Heart left ventricle (tissue), 16 donors: Measurements from ENCODE around the gene TMEM174. TPM values are rescaled to one million over a fixed set of nuclear protein-coding genes. Genes with fewer than 3 reads are reported as not detected.
"Not testable (repeated sequence)": the region's sequence is repeated elsewhere in the genome, so short reads cannot be mapped to it uniquely, and the experiment has no call there.

Experiments
- ATAC-seq, 4 donors: fragments of 200-7000 bp; cut with Tn5 transposase; one replicate each; pipeline ENCODE4 v1.9.1; 2020 to 2022; ENCODE audit warnings: moderate library complexity in 4 of 4, mild to moderate bottlenecking in 3 of 4, moderate number of reproducible peaks in 1 of 4
- DNase-seq, 5 donors: peaks; one replicate each; pipeline ENCODE4 v3.0.0-alpha.2; 2020
- H3K27ac ChIP-seq, 12 donors: fragments of 200-600 bp; sonication (generic) in 4 of 12; one replicate each; pipeline versions ENCODE4 v1.5.0 to v1.8.0; 2016 to 2022; ENCODE audit warnings: mild to moderate bottlenecking in 2 of 12
- H3K27me3 ChIP-seq, 9 donors: fragments of 200-600 bp; sonication (generic) in 2 of 9; one replicate each; pipeline versions ENCODE4 v1.5.1 to v1.8.0; 2016 to 2022; ENCODE audit warnings: mild to moderate bottlenecking in 3 of 9
- H3K36me3 ChIP-seq, 9 donors: fragments of 200-600 bp; sonication (generic) in 2 of 9; one replicate each; pipeline versions ENCODE4 v1.5.0 to v1.8.0; 2018 to 2022; ENCODE audit warnings: mild to moderate bottlenecking in 2 of 9
- H3K4me1 ChIP-seq, 12 donors: fragments of 200-600 bp; sonication (generic) in 4 of 12; one replicate each; pipeline versions ENCODE4 v1.5.0 to v1.8.0; 2016 to 2022; ENCODE audit warnings: mild to moderate bottlenecking in 3 of 12
- H3K4me3 ChIP-seq, 12 donors: fragments of 200-600 bp; sonication (generic) in 4 of 12; one replicate each; pipeline versions ENCODE4 v1.5.0 to v1.8.0; 2017 to 2022; ENCODE audit warnings: mild to moderate bottlenecking in 9 of 12, moderate library complexity in 4 of 12
- H3K9me3 ChIP-seq, 12 donors: fragments of 200-600 bp; sonication (generic) in 4 of 12; one replicate each; pipeline versions ENCODE4 v1.5.0 to v1.8.0; 2016 to 2022; ENCODE audit warnings: mild to moderate bottlenecking in 1 of 12
- POLR2A ChIP-seq, 2 donors: fragments of 450-650 bp; IDR thresholded peaks; one replicate each; pipeline ENCODE4 v1.6.1; 2017; ENCODE audit warnings: antibody characterized with exemption in 2 of 2, mild to moderate bottlenecking in 2 of 2, moderate library complexity in 2 of 2
- WGBS, 4 donors: extraction: QIAGEN DNeasy Blood & Tissue Kit in 2 of 4; methylation state at CpG; one replicate each; pipeline versions ENCODE4 v1.1.5 to v1.1.7; 2013 to 2018; 5-methylcytosine and 5-hydroxymethylcytosine counted together
- intact Hi-C, 10 donors: fragments of 100-400 bp; cut with DNase I; formaldehyde crosslinking; loops; one replicate each; pipeline versions ENCODE4 v1.11.1 to v1.14.2; 2022
- polyA plus RNA-seq, 2 donors: library from polyadenylated mRNA; stranded (reverse); fragments of 200-250 nt; gene quantifications; one replicate each; pipeline ENCODE4 v1.2.3, GENCODE V29; 2013
- total RNA-seq, 9 donors: library from RNA; depleted of rRNA in 2 of 9; stranded (reverse); fragments of >200 nt in 2 of 9; fragmentation: NEBNext Ultra II Directional in 3 of 9; extraction: Animal tissue kit (Norgen Biotek cat#: 25700) in 3 of 9; gene quantifications; one replicate each; pipeline versions ENCODE4 v1.1.0 to v1.2.4, GENCODE V29; 2016 to 2023
- TF ChIP-seq, protein P1 (sequence below), 12 donors: fragments of 200-600 bp; sonication (generic) in 4 of 12; IDR thresholded peaks; one replicate each; pipeline versions ENCODE4 v1.5.0 to v1.8.0; 2018 to 2022; ENCODE audit warnings: antibody characterized with exemption in 12 of 12, mild to moderate bottlenecking in 5 of 12
- donor health status: ischemic (EF 13 %, LVEDD 7.1; RV severe dilation, severe dysfunction).
- donor health status: healthy with polysubstance abuse.
- donor health status: DM: no; HTN: yes; CAD: no.
- donor health status: DM: no; HTN: no; CAD: no.
- donor health status: ischemic (EF 25% LVEDD 6.9; RV normal size, moderate dysfunction).
- donor health status: ischemic (EF 25% LVEDD 5.7; RV mildly dilated, moderate dysfunction).
- donor health status: healthy.
- donor health status: DM: yes; HTN: yes; CAD: no.
- donor health status: ischemic (EF 35%, LVEDD 5.7; RV mildly dilated, moderate dysfunction).
- donor health status: nonischemic (EF 11% LVEDD 7.7; RV severe dilation, severe dysfunction).
- donor health status: DM: yes; HTN: yes; CAD: no.
- donor health status: PGD.
- donor health status: ischemic (EF 29% LVEDD 5.4; RV normal size, mild dysfunction).
- donor health status: nonischemic (EF 23%, LVEDD 6.1; RV moderate dilation, normal function).

Gene TMEM174
- total and polyA plus RNA-seq, 11 donors, result not detected

GRCh38 chr5:73215891-73216610 is 43.1 kb downstream of the TMEM174 start:
- peaks cover 0 to 15% (median 8%) of the 10 kb centered on the region in 12 donors for H3K4me1 ChIP-seq
- H3K4me3 ChIP-seq, result peak overlapping the region in 10 of 12 donors; percentile 24 to 50 (median 42)
- WGBS, 4 donors, result 1% methylated on average over 23 to 67 of the region's 67 CpGs
- intact Hi-C loops, result loop anchor here in 9 of 10 donors (2.0 to 5.0 kb wide), 3 partner anchors 235 to 237 kb away; no protein-coding TSS in a partner anchor
- ATAC-seq, result peak; percentile 77 to 99 (median 98)
- H3K9me3 ChIP-seq, result peaks cover 0 to 6% (median 0%) of the 10 kb centered on the region in 12 donors
- H3K36me3 ChIP-seq, result no peaks in the 10 kb centered on the region
- no peak overlapping the region for H3K27ac ChIP-seq
- DNase-seq, result peak; percentile 67 to 85 (median 68)
- TF ChIP-seq, protein P1, sequence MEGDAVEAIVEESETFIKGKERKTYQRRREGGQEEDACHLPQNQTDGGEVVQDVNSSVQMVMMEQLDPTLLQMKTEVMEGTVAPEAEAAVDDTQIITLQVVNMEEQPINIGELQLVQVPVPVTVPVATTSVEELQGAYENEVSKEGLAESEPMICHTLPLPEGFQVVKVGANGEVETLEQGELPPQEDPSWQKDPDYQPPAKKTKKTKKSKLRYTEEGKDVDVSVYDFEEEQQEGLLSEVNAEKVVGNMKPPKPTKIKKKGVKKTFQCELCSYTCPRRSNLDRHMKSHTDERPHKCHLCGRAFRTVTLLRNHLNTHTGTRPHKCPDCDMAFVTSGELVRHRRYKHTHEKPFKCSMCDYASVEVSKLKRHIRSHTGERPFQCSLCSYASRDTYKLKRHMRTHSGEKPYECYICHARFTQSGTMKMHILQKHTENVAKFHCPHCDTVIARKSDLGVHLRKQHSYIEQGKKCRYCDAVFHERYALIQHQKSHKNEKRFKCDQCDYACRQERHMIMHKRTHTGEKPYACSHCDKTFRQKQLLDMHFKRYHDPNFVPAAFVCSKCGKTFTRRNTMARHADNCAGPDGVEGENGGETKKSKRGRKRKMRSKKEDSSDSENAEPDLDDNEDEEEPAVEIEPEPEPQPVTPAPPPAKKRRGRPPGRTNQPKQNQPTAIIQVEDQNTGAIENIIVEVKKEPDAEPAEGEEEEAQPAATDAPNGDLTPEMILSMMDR (IDR thresholded peaks at IDR 0.05), result peak; percentile 69 to 90 (median 82)
- TF ChIP-seq POLR2A (IDR thresholded peaks at IDR 0.05), result no peak
- peaks cover 7 to 96% (median 68%) of the 10 kb centered on the region in 9 donors for H3K27me3 ChIP-seq

- WGBS, 4 donors, result 43 to 61% (median 53%) methylated on average over 4 of the region's 4 CpGs
- intact Hi-C loops, result loop anchor here in 6 of 10 donors (5.0 kb wide), 1 partner anchor 234 kb away; no protein-coding TSS in a partner anchor
- H3K36me3 ChIP-seq, result no peaks in the 10 kb centered on the region
- peaks cover 0 to 15% (median 8%) of the 10 kb centered on the region in 12 donors for H3K4me1 ChIP-seq
- no peak for TF ChIP-seq POLR2A (IDR thresholded peaks at IDR 0.05)
- TF ChIP-seq, protein P1 (IDR thresholded peaks at IDR 0.05), result no peak
- H3K4me3 ChIP-seq, result no peak overlapping the region
- H3K9me3 ChIP-seq, result no peaks in the 10 kb centered on the region
- ATAC-seq (no peak), DNase-seq (no peak)
- H3K27ac ChIP-seq, result no peak overlapping the region
- H3K27me3 ChIP-seq, result peaks cover 7 to 100% (median 65%) of the 10 kb centered on the region in 9 donors
These were observed 45.7 kb downstream of the TMEM174 start for GRCh38 chr5:73218552-73219171.

- not testable (repeated sequence) for ATAC-seq, DNase-seq, H3K9me3 ChIP-seq, H3K36me3 ChIP-seq, H3K4me3 ChIP-seq, H3K27ac ChIP-seq
- intact Hi-C loops, result loop anchor here in 6 of 10 donors (5.0 kb wide), 1 partner anchor 233 kb away; no protein-coding TSS in a partner anchor
- Histone ChIP-seq H3K4me1 (peaks cover 0 to 15% (median 8%) of the 10 kb centered on the region in 12 donors), H3K27me3 (peaks cover 4 to 100% (median 67%) of the 10 kb centered on the region in 9 donors)
- WGBS, 4 donors, result 81 to 89% (median 87%) methylated on average over 3 of the region's 3 CpGs
These were observed 46.3 kb downstream of the TMEM174 start for GRCh38 chr5:73219336-73219735.

DNA sequence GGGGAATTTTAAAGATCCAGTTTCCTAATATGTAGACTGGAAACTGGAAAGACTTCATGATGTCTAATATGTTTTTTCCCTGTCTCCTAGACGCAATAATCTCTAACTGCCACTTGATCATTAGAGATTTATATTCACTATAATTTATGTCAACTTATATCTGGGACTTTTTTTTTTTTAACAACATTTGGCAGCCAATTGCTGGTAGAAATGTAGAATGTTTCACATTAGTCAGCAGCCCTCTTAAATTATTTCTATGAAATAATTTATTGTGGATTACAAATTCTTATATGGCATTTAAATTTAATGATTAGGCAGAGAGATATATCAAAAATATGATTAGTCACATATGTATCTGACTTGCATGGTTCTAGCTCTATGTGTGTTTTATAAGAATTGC is 48.2 kb downstream of the TMEM174 start:
- DNase-seq (no peak), ATAC-seq (no peak)
- peaks cover 8 to 100% (median 61%) of the 10 kb centered on the region in 9 donors for H3K27me3 ChIP-seq
- no peaks in the 10 kb centered on the region for H3K9me3 ChIP-seq
- intact Hi-C loops, result no loop called here
- no peak overlapping the region for H3K27ac ChIP-seq
- no peaks in the 10 kb centered on the region for H3K36me3 ChIP-seq
- H3K4me3 ChIP-seq, result no peak overlapping the region
- 83 to 94% (median 92%) methylated on average over 1 of the region's 1 CpG for WGBS, 4 donors
- H3K4me1 ChIP-seq, result peaks cover 0 to 5% (median 4%) of the 10 kb centered on the region in 12 donors
- TF ChIP-seq POLR2A (IDR thresholded peaks at IDR 0.05), result no peak
- TF ChIP-seq, protein P1 (IDR thresholded peaks at IDR 0.05), result no peak
